Measurements from ENCODE around the gene BTF3L4.

BTF3L4 gene

GRCh38 chr1:52055066-52055865, 829 bp upstream of the BTF3L4 start, which contains the start of gene TXNDC12:
TXNDC12 (minus strand) TSS chr1:52055191; CDS start chr1:52055096, 95 bp downstream.
- ATAC-seq (ENCODE audit: low read depth): peak; percentile 74
- H3K4me1 ChIP-seq (ENCODE audit: insufficient read depth, poor library complexity, severe bottlenecking): peaks cover 31% of the 10 kb centered on the region
- DNase-seq (ENCODE audit: low spot score): peak; percentile 90

GRCh38 chr1:52055866-52056162, 281 bp upstream of the BTF3L4 start:
- Histone ChIP-seq H3K27me3 (ENCODE audit: insufficient read depth, poor library complexity, severe bottlenecking) (no peaks in the 10 kb centered on the region), H3K4me1 (ENCODE audit: insufficient read depth, poor library complexity, severe bottlenecking) (peaks cover 31% of the 10 kb centered on the region), H3K36me3 (ENCODE audit: low read depth) (peaks cover 35% of the 10 kb centered on the region), H3K9me3 (ENCODE audit: severe bottlenecking) (no peaks in the 10 kb centered on the region), H3K4me3 (ENCODE audit: severe bottlenecking) (peak overlapping the region; percentile 96), H3K27ac (ENCODE audit: poor library complexity, severe bottlenecking) (peak overlapping the region; percentile 81)
- ATAC-seq (ENCODE audit: low read depth) (no peak), DNase-seq (ENCODE audit: low spot score) (no peak)
- TF ChIP-seq CTCF (IDR thresholded peaks at IDR 0.05; ENCODE audit: poor library complexity, severe bottlenecking): no peak

More at GRCh38 chr1:52055066-52055865, 829 bp upstream of the BTF3L4 start, which contains the start of gene TXNDC12:
- TF ChIP-seq CTCF (IDR thresholded peaks at IDR 0.05; ENCODE audit: poor library complexity, severe bottlenecking): no peak
- H3K36me3 ChIP-seq (ENCODE audit: low read depth): peaks cover 30% of the 10 kb centered on the region
- H3K9me3 ChIP-seq (ENCODE audit: severe bottlenecking): no peaks in the 10 kb centered on the region
- H3K27me3 ChIP-seq (ENCODE audit: insufficient read depth, poor library complexity, severe bottlenecking): no peaks in the 10 kb centered on the region
- peak within 1 kb of the TSS; percentile 96 for H3K4me3 ChIP-seq (ENCODE audit: severe bottlenecking)
- peak within 1 kb of the TSS; percentile 81 for H3K27ac ChIP-seq (ENCODE audit: poor library complexity, severe bottlenecking)

- H3K27ac ChIP-seq (ENCODE audit: poor library complexity, severe bottlenecking): peak overlapping the region; percentile 81
- no peak for ATAC-seq (ENCODE audit: low read depth)
- H3K4me1 ChIP-seq (ENCODE audit: insufficient read depth, poor library complexity, severe bottlenecking): peaks cover 31% of the 10 kb centered on the region
- H3K4me3 ChIP-seq (ENCODE audit: severe bottlenecking): peak overlapping the region; percentile 96
- no peaks in the 10 kb centered on the region for H3K27me3 ChIP-seq (ENCODE audit: insufficient read depth, poor library complexity, severe bottlenecking)
- no peaks in the 10 kb centered on the region for H3K9me3 ChIP-seq (ENCODE audit: severe bottlenecking)
- H3K36me3 ChIP-seq (ENCODE audit: low read depth): peaks cover 37% of the 10 kb centered on the region
- TF ChIP-seq CTCF (IDR thresholded peaks at IDR 0.05; ENCODE audit: poor library complexity, severe bottlenecking): no peak
- no peak for DNase-seq (ENCODE audit: low spot score)
Measured at GRCh38 chr1:52056937-52057231, 789 bp downstream of the BTF3L4 start.

- Histone ChIP-seq H3K27me3 (ENCODE audit: insufficient read depth, poor library complexity, severe bottlenecking) (no peaks in the 10 kb centered on the region), H3K4me3 (ENCODE audit: severe bottlenecking) (peak overlapping the region; percentile 96), H3K36me3 (ENCODE audit: low read depth) (peaks cover 37% of the 10 kb centered on the region), H3K4me1 (ENCODE audit: insufficient read depth, poor library complexity, severe bottlenecking) (peaks cover 31% of the 10 kb centered on the region), H3K27ac (ENCODE audit: poor library complexity, severe bottlenecking) (peak overlapping the region; percentile 81), H3K9me3 (ENCODE audit: severe bottlenecking) (no peaks in the 10 kb centered on the region)
- no peak for TF ChIP-seq CTCF (IDR thresholded peaks at IDR 0.05; ENCODE audit: poor library complexity, severe bottlenecking)
- ATAC-seq (ENCODE audit: low read depth) (no peak), DNase-seq (ENCODE audit: low spot score) (no peak)
Measured at GRCh38 chr1:52057255-52057654, 1.2 kb downstream of the BTF3L4 start.

- H3K9me3 ChIP-seq (ENCODE audit: severe bottlenecking): no peaks in the 10 kb centered on the region
- TF ChIP-seq CTCF (IDR thresholded peaks at IDR 0.05; ENCODE audit: poor library complexity, severe bottlenecking): no peak
- H3K4me3 ChIP-seq (ENCODE audit: severe bottlenecking): peak overlapping the region; percentile 96
- H3K27ac ChIP-seq (ENCODE audit: poor library complexity, severe bottlenecking): peak overlapping the region; percentile 81
- H3K36me3 ChIP-seq (ENCODE audit: low read depth): peaks cover 37% of the 10 kb centered on the region
- ATAC-seq (ENCODE audit: low read depth): no peak
- H3K4me1 ChIP-seq (ENCODE audit: insufficient read depth, poor library complexity, severe bottlenecking): peaks cover 31% of the 10 kb centered on the region
- DNase-seq (ENCODE audit: low spot score): no peak
- no peaks in the 10 kb centered on the region for H3K27me3 ChIP-seq (ENCODE audit: insufficient read depth, poor library complexity, severe bottlenecking)
Measured at GRCh38 chr1:52057876-52058415, 1.9 kb downstream of the BTF3L4 start.

Data from RWPE2 (cell line).